SHP77 treated with DMSO at 0.1 percent for 48 hours (cell line): ENCODE measurements around the gene CCN6.

Source experiments
- DNase-seq: peaks from one replicate; lab custom pipeline; 2025; lab: John Stamatoyannopoulos, UW

CCN6 gene

GRCh38 chr6:112117554-112117953 lies 63.6 kb downstream of the CCN6 start:
- no peak for DNase-seq

- no peak for DNase-seq
Observed at GRCh38 chr6:112118034-112118433, 64.1 kb downstream of the CCN6 start.
